Small intestine (tissue), 7 donors: Measurements from ENCODE around the gene FOXA3. TPM values are rescaled to one million over a fixed set of nuclear protein-coding genes. Genes with fewer than 3 reads are reported as not detected.

ENCODE experiments used
- DNase-seq, 2 donors: peaks; one replicate each; pipeline versions ENCODE4 v3.0.0 to v3.0.0-alpha.2; 2013
- FAIRE-seq: peaks from 2 replicates; lab custom pipeline; 2012; peaks lifted over from hg19 to GRCh38; lab: Jason Lieb, UNC
- H3K27ac ChIP-seq, 3 donors: one replicate each; pipeline ENCODE4 v1.5.1; 2013; ENCODE audit warnings: low read length in 2 of 3, mild to moderate bottlenecking in 2 of 3, control low read depth in 1 of 3, inconsistent platforms in 1 of 3, low read depth in 1 of 3, moderate library complexity in 1 of 3
- H3K27me3 ChIP-seq, 3 donors: one replicate each; pipeline ENCODE4 v1.6.1; 2013; ENCODE audit warnings: low read length in 3 of 3, inconsistent platforms in 1 of 3; ENCODE audit not compliant: control insufficient read depth in 3 of 3, insufficient read depth in 3 of 3
- H3K36me3 ChIP-seq, 3 donors: one replicate each; pipeline ENCODE4 v1.6.1; 2013; ENCODE audit warnings: low read length in 3 of 3, inconsistent platforms in 1 of 3, low read depth in 1 of 3, mild to moderate bottlenecking in 1 of 3, moderate library complexity in 1 of 3; ENCODE audit not compliant: control insufficient read depth in 3 of 3, insufficient read depth in 2 of 3
- H3K4me1 ChIP-seq, 3 donors: one replicate each; pipeline ENCODE4 v1.6.1; 2013; ENCODE audit warnings: low read length in 2 of 3, inconsistent platforms in 1 of 3, low read depth in 1 of 3, mild to moderate bottlenecking in 1 of 3, moderate library complexity in 1 of 3; ENCODE audit not compliant: control insufficient read depth in 3 of 3, insufficient read depth in 2 of 3
- H3K4me3 ChIP-seq, 3 donors: one replicate each; pipeline ENCODE4 v1.5.1; 2013; ENCODE audit warnings: low read length in 3 of 3, control low read depth in 1 of 3, inconsistent platforms in 1 of 3, low read depth in 1 of 3, mild to moderate bottlenecking in 1 of 3, moderate library complexity in 1 of 3
- H3K9me3 ChIP-seq, 2 donors: one replicate each; pipeline ENCODE4 v1.6.1; 2013; ENCODE audit warnings: low read depth in 1 of 2, low read length in 1 of 2; ENCODE audit not compliant: control insufficient read depth in 2 of 2, insufficient read depth in 1 of 2
- WGBS, 3 donors: extraction: QIAGEN DNeasy Blood & Tissue Kit; methylation state at CpG; one replicate each; pipeline ENCODE4 v1.1.7; 2013; 5-methylcytosine and 5-hydroxymethylcytosine counted together
- polyA plus RNA-seq, 4 donors: library from polyadenylated mRNA; stranded (reverse) in 3 of 4; unstranded in 1 of 4; fragments of 200-250 nt in 3 of 4; fragments of 120-200 nt in 1 of 4; gene quantifications; one replicate each; pipeline versions ENCODE4 v1.2.1 to v1.2.3, GENCODE V29; 2013
- donor health status: healthy with polysubstance abuse.
- donor health status: control.
- donor health status: control.
- donor health status: Bipolar disorder and iron deficiency.
- donor health status: healthy.

FOXA3 gene
- polyA plus RNA-seq, 4 donors, result 15.7 to 33.6 (median 23.1) TPM

DNA sequence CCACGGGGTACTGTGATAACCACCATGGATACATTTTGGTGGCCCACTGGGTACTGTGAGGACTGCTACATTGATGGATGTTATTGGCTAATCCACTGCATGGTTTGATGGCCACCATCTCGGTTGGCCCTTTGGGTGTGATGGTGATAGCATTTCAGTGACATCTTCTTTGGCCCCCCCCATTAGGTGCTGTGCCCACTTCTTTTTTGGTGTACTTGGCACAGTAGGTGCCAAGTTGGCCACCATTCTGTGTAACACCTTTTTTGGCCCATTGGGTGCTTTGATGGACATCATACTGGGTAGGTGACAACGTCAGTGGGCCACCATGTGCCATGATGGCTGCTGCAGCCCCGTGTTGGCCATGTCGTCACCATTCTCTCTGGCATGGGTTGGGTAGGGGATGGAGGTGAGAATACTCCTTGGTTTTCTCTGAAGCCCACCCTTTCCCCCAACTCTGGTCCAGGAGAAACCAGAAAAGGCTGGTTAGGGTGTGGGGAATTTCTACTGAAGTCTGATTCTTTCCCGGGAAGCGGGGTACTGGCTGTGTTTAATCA, 9.2 kb downstream of the FOXA3 start:
- no peak overlapping the region for H3K27ac ChIP-seq
- H3K4me1 ChIP-seq, result peaks cover 0 to 37% (median 3%) of the 10 kb centered on the region in 3 donors
- FAIRE-seq (no peak), DNase-seq (no peak)
- no peaks in the 10 kb centered on the region for H3K27me3 ChIP-seq
- no peak overlapping the region for H3K4me3 ChIP-seq
- H3K36me3 ChIP-seq, result peaks cover 0 to 28% (median 2%) of the 10 kb centered on the region in 3 donors
- no peaks in the 10 kb centered on the region for H3K9me3 ChIP-seq
- WGBS, 3 donors, result 88 to 89% (median 88%) methylated on average over 7 of the region's 7 CpGs

DNA sequence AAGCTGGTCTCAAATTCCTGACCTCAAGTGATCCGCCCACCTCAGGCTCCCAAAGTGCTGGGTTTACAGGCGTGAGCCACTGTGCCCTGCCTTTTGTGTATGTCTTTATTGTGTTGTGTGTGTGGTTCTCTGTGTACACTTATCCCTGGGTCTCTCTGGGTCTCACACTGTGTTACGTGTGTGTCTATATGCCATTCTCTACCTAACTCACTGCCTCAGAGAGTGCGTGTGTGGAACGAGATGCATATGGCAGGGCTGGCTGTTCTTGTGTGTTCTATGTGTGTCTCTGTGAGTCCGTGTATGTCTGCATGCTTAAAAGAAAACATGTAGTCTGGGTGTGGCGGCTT, 10.5 kb downstream of the FOXA3 start:
- Histone ChIP-seq H3K4me3 (no peak overlapping the region), H3K27ac (no peak overlapping the region), H3K9me3 (no peaks in the 10 kb centered on the region), H3K4me1 (peaks cover 0 to 48% (median 3%) of the 10 kb centered on the region in 3 donors), H3K36me3 (peaks cover 0 to 28% (median 2%) of the 10 kb centered on the region in 3 donors), H3K27me3 (no peaks in the 10 kb centered on the region)
- DNase-seq, result no peak
- no peak for FAIRE-seq
- 87 to 89% (median 87%) methylated on average over 7 of the region's 7 CpGs for WGBS, 3 donors

DNA sequence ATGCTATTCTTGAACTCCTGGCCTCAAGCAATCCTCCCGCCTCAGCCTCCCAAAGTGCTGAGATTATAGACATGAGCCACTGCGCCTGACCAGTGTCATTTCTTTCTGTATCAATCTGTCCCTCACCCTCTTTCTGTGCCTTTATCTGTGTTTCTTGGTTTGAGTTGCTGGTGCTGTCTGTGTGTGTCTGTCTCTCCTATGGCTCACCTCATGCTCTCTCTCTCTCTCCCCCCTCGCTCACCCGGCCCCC, 12.0 kb downstream of the FOXA3 start:
- peak overlapping the region; percentile 41 to 70 (median 52) for H3K27ac ChIP-seq
- H3K36me3 ChIP-seq, result peaks cover 0 to 23% (median 2%) of the 10 kb centered on the region in 3 donors
- DNase-seq, result no peak
- WGBS, 3 donors, result 45 to 51% (median 46%) methylated on average over 4 of the region's 4 CpGs
- H3K4me3 ChIP-seq, result peak overlapping the region in 1 of 3 donors; percentile 31
- no peaks in the 10 kb centered on the region for H3K27me3 ChIP-seq
- FAIRE-seq, result no peak
- H3K4me1 ChIP-seq, result peaks cover 0 to 54% (median 3%) of the 10 kb centered on the region in 3 donors
- no peaks in the 10 kb centered on the region for H3K9me3 ChIP-seq

GRCh38 chr19:45876411-45877197, 12.5 kb downstream of the FOXA3 start:
- Histone ChIP-seq H3K36me3 (peaks cover 0 to 23% (median 2%) of the 10 kb centered on the region in 3 donors), H3K27me3 (no peaks in the 10 kb centered on the region), H3K9me3 (no peaks in the 10 kb centered on the region), H3K27ac (peak overlapping the region; percentile 52 to 74 (median 70)), H3K4me3 (peak overlapping the region in 2 of 3 donors; percentile 14 to 31), H3K4me1 (peaks cover 0 to 60% (median 3%) of the 10 kb centered on the region in 3 donors)
- DNase-seq (peak; percentile 34 to 78), FAIRE-seq (no peak)
- WGBS, 3 donors, result 10 to 13% (median 12%) methylated on average over 37 to 41 of the region's 41 CpGs

- FAIRE-seq, result no peak
- H3K36me3 ChIP-seq, result peaks cover 0 to 7% (median 2%) of the 10 kb centered on the region in 3 donors
- H3K27me3 ChIP-seq, result no peaks in the 10 kb centered on the region
- peaks cover 0 to 70% (median 3%) of the 10 kb centered on the region in 3 donors for H3K4me1 ChIP-seq
- H3K27ac ChIP-seq, result peak overlapping the region; percentile 56 to 74 (median 70)
- H3K9me3 ChIP-seq, result no peaks in the 10 kb centered on the region
- peak; percentile 54 to 84 for DNase-seq
- 24 to 60% (median 38%) methylated on average over 11 of the region's 11 CpGs for WGBS, 3 donors
- H3K4me3 ChIP-seq, result no peak overlapping the region
Measured at GRCh38 chr19:45878043-45878794, 14.1 kb downstream of the FOXA3 start.

DNA sequence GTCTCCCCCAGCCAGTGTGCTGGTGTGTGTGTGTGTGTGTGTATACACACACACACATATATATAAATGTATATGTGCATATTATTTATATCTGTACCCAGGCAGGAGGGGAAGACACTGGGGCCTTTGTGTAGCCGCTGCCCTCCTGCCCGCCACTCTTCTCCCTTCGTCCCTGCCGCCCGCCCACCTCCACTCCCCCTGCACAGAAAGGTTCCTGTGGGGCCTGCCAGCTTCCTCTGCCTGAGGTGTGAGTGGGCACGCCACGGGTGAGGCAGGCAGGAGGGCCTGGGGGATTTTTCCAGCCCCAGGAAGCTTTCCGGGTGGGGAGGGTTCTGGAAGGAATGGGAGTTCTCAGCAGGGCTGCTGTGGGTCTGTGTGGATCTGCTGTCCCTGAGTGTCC, 14.9 kb downstream of the FOXA3 start:
- H3K4me1 ChIP-seq, result peaks cover 2 to 69% (median 6%) of the 10 kb centered on the region in 3 donors
- FAIRE-seq (no peak), DNase-seq (no peak)
- peaks cover 0 to 5% (median 2%) of the 10 kb centered on the region in 3 donors for H3K36me3 ChIP-seq
- H3K27me3 ChIP-seq, result no peaks in the 10 kb centered on the region
- H3K27ac ChIP-seq, result peak overlapping the region in 1 of 3 donors; percentile 70
- H3K4me3 ChIP-seq, result no peak overlapping the region
- no peaks in the 10 kb centered on the region for H3K9me3 ChIP-seq
- 67 to 80% (median 70%) methylated on average over 8 of the region's 8 CpGs for WGBS, 3 donors

- FAIRE-seq, result no peak
- no peak overlapping the region for H3K4me3 ChIP-seq
- H3K27ac ChIP-seq, result no peak overlapping the region
- H3K9me3 ChIP-seq, result no peaks in the 10 kb centered on the region
- H3K36me3 ChIP-seq, result peaks cover 0 to 14% (median 4%) of the 10 kb centered on the region in 3 donors
- H3K4me1 ChIP-seq, result peaks cover 2 to 71% (median 9%) of the 10 kb centered on the region in 3 donors
- DNase-seq, result no peak
- 68 to 80% (median 75%) methylated on average over 2 of the region's 2 CpGs for WGBS, 3 donors
- H3K27me3 ChIP-seq, result no peaks in the 10 kb centered on the region
Measured at GRCh38 chr19:45879971-45880370, 15.8 kb downstream of the FOXA3 start.
